ENCODE data around the gene SLIT3. TPM values are rescaled to one million over a fixed set of nuclear protein-coding genes. Genes with fewer than 3 reads are reported as not detected.

Gene SLIT3
- total RNA-seq, 1 experiment from 2014 or later, result 2.0 TPM

DNA sequence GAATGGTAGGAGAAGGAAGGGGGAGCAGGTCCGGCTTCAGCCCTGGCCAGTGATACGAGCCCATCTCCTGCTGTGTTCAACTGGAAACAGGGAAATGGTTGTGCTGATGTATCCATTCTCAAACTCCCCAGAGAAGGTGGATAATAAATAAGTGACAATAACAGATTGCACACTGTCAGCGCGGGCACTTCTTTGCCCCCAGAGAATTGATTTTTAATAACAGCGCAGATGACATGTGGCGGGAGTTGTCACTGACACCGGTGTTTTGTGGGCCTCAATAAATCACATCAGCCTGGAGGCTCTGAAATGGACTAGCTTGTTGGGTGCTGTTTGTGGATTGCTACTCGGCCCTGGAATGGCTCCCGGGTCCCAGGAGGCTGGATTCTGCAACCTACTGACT is 580.4 kb downstream of the SLIT3 start:
- no peaks in the 10 kb centered on the region for H3K27me3 ChIP-seq
- H3K4me3 ChIP-seq, result no peak overlapping the region
- no peak overlapping the region for H3K27ac ChIP-seq
- H3K9me3 ChIP-seq (replicated peaks), result no peaks in the 10 kb centered on the region
- H3K4me1 ChIP-seq, result no peaks in the 10 kb centered on the region
- H3K36me3 ChIP-seq, result no peaks in the 10 kb centered on the region
- no peak for DNase-seq

DNA sequence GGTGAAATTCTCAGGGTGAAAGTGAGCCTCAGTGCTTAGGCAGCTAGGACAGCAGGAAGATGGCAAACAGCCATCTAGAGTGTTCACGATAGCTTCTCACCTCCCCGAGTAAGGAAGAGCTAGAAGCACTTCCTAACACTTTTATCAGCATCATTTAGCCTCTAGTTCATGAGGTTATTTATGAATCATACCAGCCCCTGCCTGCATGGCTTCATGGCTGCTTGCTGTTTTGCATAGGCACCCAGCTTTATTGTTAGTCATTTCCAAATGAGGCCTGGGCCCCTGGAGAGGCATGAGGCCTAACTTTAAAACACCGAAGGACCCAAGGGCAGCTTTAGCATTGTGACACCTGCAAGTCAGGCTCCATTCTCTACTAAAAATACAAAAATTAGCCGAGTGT is 586.9 kb downstream of the SLIT3 start:
- no peak for DNase-seq
- Histone ChIP-seq H3K4me3 (no peak overlapping the region), H3K27me3 (no peaks in the 10 kb centered on the region), H3K36me3 (no peaks in the 10 kb centered on the region), H3K9me3 (replicated peaks) (no peaks in the 10 kb centered on the region), H3K4me1 (no peaks in the 10 kb centered on the region), H3K27ac (no peak overlapping the region)

DNA sequence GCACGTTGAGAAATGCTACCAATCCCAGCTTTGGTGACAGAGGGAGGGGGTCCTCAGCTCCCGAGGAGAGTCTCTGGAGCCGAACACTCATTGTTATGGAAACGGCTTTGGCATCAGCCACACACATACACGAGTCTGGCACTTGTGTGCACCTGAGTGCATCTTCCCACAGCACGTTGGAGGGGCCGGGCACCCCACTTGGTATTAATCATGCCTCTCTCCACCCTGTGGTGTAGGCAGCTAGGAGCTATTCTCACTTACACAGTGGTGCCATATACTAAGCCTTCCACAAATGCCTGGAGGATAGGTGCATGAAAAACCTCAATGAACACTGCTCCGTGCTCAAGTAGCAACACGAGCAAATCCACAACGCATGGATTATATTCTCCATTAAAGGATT is 587.9 kb downstream of the SLIT3 start:
- H3K9me3 ChIP-seq (replicated peaks), result no peaks in the 10 kb centered on the region
- no peaks in the 10 kb centered on the region for H3K27me3 ChIP-seq
- H3K4me1 ChIP-seq, result no peaks in the 10 kb centered on the region
- no peak overlapping the region for H3K4me3 ChIP-seq
- H3K27ac ChIP-seq, result no peak overlapping the region
- no peaks in the 10 kb centered on the region for H3K36me3 ChIP-seq
- DNase-seq, result no peak

DNA sequence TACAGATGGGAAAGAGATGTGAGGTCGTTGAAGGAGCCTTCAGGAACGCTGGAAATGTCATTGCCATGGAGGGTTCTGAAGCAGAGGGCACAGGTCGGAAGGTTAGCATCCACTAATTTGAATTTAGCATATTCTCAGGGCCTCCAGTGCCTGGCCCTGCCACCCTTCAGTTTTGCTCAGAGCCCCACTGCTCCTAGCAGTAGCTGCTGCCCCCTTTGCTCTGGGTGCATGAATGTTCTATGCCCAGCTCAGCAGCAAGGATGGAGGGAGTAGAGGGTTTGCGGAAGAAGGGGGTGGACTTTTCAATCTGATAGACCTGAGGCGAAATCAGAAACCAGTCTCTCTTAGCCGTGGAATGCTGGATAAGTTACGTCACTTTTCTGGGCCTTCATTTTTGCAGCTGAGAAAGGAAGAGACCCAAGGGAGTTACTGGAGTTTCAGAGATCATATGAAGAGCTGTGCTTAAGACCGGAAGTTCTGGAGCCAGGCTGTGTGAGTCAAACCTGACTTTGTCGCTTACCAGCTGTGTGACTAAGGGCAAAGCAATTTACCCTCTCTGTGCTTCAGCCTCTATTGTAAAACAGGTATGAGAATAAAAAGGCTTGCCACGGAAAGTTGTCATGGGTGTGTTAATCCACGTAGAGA is 588.5 kb downstream of the SLIT3 start:
- Histone ChIP-seq H3K4me3 (no peak overlapping the region), H3K27ac (no peak overlapping the region), H3K4me1 (no peaks in the 10 kb centered on the region), H3K36me3 (no peaks in the 10 kb centered on the region), H3K9me3 (replicated peaks) (no peaks in the 10 kb centered on the region), H3K27me3 (no peaks in the 10 kb centered on the region)
- peak; percentile 15 to 26 for DNase-seq

- no peaks in the 10 kb centered on the region for H3K36me3 ChIP-seq
- no peaks in the 10 kb centered on the region for H3K4me1 ChIP-seq
- no peaks in the 10 kb centered on the region for H3K27me3 ChIP-seq
- no peak overlapping the region for H3K4me3 ChIP-seq
- no peak for DNase-seq
- no peak overlapping the region for H3K27ac ChIP-seq
- H3K9me3 ChIP-seq (replicated peaks), result no peaks in the 10 kb centered on the region
Observed at GRCh38 chr5:168710706-168711105, 590.2 kb downstream of the SLIT3 start.

DNA sequence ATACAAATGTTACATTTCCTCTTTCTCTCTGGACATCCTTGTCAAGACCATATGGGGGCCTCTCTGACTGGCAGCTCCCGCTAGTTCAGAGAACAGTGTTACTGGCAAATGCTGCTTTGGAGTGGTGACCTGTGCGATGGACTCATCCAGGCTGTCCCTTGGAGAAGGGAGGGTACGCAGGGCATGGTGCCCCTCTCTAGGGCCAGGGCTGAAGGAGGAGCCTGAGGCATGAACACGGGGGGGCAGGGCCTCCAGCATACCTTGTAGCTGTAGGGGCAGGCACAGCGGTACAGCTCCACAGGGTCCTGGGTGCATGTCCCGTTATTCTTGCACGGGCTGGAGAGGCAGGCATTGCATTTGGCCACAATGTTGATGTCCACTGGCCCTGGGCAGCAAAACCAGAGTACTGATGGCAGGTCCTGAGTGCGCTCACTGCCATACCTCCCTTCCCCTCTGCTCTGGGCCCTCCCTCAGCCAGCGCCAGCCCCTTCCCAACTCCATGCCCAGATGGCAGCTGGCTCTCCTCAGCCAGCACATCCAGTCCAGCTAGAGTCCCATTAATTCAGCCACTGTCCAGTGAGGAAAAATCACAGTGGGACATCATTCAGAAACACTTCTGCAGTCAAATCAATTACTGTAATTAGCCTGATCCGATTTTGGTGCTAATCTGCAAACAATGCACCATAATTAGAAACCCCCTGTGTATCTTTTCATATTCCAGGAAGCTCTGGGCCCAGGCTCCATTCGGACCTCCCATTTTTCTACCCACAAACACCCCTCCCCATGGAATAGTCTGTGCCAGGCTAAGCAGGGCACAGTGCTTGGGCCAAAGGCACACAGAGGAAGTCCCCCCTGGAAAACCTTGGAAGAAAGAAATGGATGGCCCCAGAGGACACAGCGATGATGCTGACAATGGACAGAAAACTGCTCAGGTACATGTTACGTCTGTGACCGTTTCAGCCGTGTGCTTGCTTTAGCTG is 592.9 kb downstream of the SLIT3 start:
- H3K36me3 ChIP-seq, result no peaks in the 10 kb centered on the region
- no peaks in the 10 kb centered on the region for H3K27me3 ChIP-seq
- no peak overlapping the region for H3K4me3 ChIP-seq
- H3K27ac ChIP-seq, result no peak overlapping the region
- H3K4me1 ChIP-seq, result no peaks in the 10 kb centered on the region
- no peaks in the 10 kb centered on the region for H3K9me3 ChIP-seq (replicated peaks)
- no peak for DNase-seq

GRCh38 chr5:168706655-168707069 is 594.3 kb downstream of the SLIT3 start:
- peak; percentile 17 to 43 for DNase-seq
- Histone ChIP-seq H3K9me3 (replicated peaks) (no peaks in the 10 kb centered on the region), H3K4me3 (no peak overlapping the region), H3K36me3 (no peaks in the 10 kb centered on the region), H3K4me1 (no peaks in the 10 kb centered on the region), H3K27ac (no peak overlapping the region), H3K27me3 (no peaks in the 10 kb centered on the region)

GRCh38 chr5:168705321-168705720 is 595.6 kb downstream of the SLIT3 start:
- H3K27me3 ChIP-seq, result no peaks in the 10 kb centered on the region
- H3K4me3 ChIP-seq, result no peak overlapping the region
- no peak overlapping the region for H3K27ac ChIP-seq
- no peaks in the 10 kb centered on the region for H3K36me3 ChIP-seq
- no peak for DNase-seq
- no peaks in the 10 kb centered on the region for H3K9me3 ChIP-seq (replicated peaks)
- H3K4me1 ChIP-seq, result no peaks in the 10 kb centered on the region

- Histone ChIP-seq H3K27me3 (no peaks in the 10 kb centered on the region), H3K4me3 (no peak overlapping the region), H3K27ac (no peak overlapping the region), H3K4me1 (no peaks in the 10 kb centered on the region), H3K36me3 (no peaks in the 10 kb centered on the region), H3K9me3 (replicated peaks) (no peaks in the 10 kb centered on the region)
- DNase-seq, result no peak
Observed at GRCh38 chr5:168702511-168702910, 598.4 kb downstream of the SLIT3 start.

DNA sequence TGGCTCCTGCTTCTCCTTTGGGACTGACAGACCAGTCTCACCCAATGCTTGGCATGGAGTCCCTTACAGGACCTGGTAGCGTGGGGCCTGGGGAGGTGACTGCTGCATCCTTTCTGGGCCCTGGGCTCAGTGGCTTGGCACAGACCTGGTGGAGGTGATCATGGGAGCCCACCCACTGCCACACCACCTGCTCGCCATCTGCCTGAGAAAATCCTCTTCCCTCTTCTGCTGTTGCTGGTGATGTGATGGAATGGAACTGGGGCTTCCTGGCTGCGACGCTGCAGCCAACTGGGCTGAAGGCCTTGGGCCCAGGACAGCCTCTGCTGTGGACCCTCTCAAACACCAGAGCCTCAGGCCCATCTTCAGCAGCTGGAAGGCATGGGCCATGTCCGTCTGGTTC is 599.3 kb downstream of the SLIT3 start:
- H3K27ac ChIP-seq, result no peak overlapping the region
- no peaks in the 10 kb centered on the region for H3K27me3 ChIP-seq
- DNase-seq, result no peak
- no peaks in the 10 kb centered on the region for H3K36me3 ChIP-seq
- no peaks in the 10 kb centered on the region for H3K9me3 ChIP-seq (replicated peaks)
- H3K4me3 ChIP-seq, result no peak overlapping the region
- no peaks in the 10 kb centered on the region for H3K4me1 ChIP-seq

GRCh38 chr5:168699002-168699401 is 601.9 kb downstream of the SLIT3 start:
- Histone ChIP-seq H3K36me3 (no peaks in the 10 kb centered on the region), H3K4me3 (no peak overlapping the region), H3K4me1 (no peaks in the 10 kb centered on the region), H3K27me3 (no peaks in the 10 kb centered on the region), H3K9me3 (replicated peaks) (no peaks in the 10 kb centered on the region), H3K27ac (no peak overlapping the region)
- DNase-seq, result no peak

- no peaks in the 10 kb centered on the region for H3K36me3 ChIP-seq
- no peaks in the 10 kb centered on the region for H3K27me3 ChIP-seq
- no peak overlapping the region for H3K27ac ChIP-seq
- no peak overlapping the region for H3K4me3 ChIP-seq
- DNase-seq, result no peak
- H3K9me3 ChIP-seq (replicated peaks), result no peaks in the 10 kb centered on the region
- H3K4me1 ChIP-seq, result no peaks in the 10 kb centered on the region
Observed at GRCh38 chr5:168697034-168697720, 603.8 kb downstream of the SLIT3 start.

DNA sequence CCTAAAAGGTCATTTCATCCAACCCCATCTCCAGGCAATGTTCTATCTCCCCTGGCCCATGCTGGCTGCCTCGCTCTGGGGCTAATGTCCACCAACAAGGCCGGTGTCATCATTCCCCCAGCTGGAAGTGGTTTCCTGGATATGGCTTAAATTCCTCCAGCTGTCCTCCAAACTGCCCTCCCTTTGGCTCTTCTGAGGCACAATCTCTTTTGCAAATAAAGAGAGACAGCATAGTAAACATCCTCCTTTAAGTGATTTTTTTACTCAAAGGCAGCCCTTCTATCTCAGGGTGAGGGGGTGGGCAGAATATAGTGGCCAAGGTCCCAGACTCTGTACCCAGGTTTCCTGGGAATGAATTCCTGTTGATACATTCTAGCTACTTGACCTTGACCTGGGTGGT is 604.3 kb downstream of the SLIT3 start:
- H3K4me3 ChIP-seq, result no peak overlapping the region
- no peak overlapping the region for H3K27ac ChIP-seq
- H3K9me3 ChIP-seq (replicated peaks), result no peaks in the 10 kb centered on the region
- H3K36me3 ChIP-seq, result no peaks in the 10 kb centered on the region
- H3K27me3 ChIP-seq, result no peaks in the 10 kb centered on the region
- H3K4me1 ChIP-seq, result no peaks in the 10 kb centered on the region
- DNase-seq, result no peak

GRCh38 chr5:168695301-168695835 is 605.6 kb downstream of the SLIT3 start:
- no peak overlapping the region for H3K4me3 ChIP-seq
- no peak overlapping the region for H3K27ac ChIP-seq
- no peaks in the 10 kb centered on the region for H3K4me1 ChIP-seq
- no peaks in the 10 kb centered on the region for H3K27me3 ChIP-seq
- no peak for DNase-seq
- no peaks in the 10 kb centered on the region for H3K36me3 ChIP-seq
- no peaks in the 10 kb centered on the region for H3K9me3 ChIP-seq (replicated peaks)

GRCh38 chr5:168694289-168694688 is 606.6 kb downstream of the SLIT3 start:
- no peaks in the 10 kb centered on the region for H3K36me3 ChIP-seq
- H3K4me1 ChIP-seq, result no peaks in the 10 kb centered on the region
- no peak for DNase-seq
- H3K4me3 ChIP-seq, result no peak overlapping the region
- no peaks in the 10 kb centered on the region for H3K27me3 ChIP-seq
- H3K27ac ChIP-seq, result no peak overlapping the region
- no peaks in the 10 kb centered on the region for H3K9me3 ChIP-seq (replicated peaks)
